Hematopoietic multipotent progenitor cell treated with erythropoietin and hydrocortisone succinate and interleukin-3 and kit ligand, for 17 days (in vitro differentiated cells): ENCODE data around the gene KIF7.
"Not testable (repeated sequence)": the region's sequence is repeated elsewhere in the genome, so short reads cannot be mapped to it uniquely, and the experiment has no call there.

Source experiments
- DNase-seq: peaks from one replicate; pipeline ENCODE4 v3.0.0-alpha.2; 2015; ENCODE audit warnings: low spot score

Gene KIF7, protein sequence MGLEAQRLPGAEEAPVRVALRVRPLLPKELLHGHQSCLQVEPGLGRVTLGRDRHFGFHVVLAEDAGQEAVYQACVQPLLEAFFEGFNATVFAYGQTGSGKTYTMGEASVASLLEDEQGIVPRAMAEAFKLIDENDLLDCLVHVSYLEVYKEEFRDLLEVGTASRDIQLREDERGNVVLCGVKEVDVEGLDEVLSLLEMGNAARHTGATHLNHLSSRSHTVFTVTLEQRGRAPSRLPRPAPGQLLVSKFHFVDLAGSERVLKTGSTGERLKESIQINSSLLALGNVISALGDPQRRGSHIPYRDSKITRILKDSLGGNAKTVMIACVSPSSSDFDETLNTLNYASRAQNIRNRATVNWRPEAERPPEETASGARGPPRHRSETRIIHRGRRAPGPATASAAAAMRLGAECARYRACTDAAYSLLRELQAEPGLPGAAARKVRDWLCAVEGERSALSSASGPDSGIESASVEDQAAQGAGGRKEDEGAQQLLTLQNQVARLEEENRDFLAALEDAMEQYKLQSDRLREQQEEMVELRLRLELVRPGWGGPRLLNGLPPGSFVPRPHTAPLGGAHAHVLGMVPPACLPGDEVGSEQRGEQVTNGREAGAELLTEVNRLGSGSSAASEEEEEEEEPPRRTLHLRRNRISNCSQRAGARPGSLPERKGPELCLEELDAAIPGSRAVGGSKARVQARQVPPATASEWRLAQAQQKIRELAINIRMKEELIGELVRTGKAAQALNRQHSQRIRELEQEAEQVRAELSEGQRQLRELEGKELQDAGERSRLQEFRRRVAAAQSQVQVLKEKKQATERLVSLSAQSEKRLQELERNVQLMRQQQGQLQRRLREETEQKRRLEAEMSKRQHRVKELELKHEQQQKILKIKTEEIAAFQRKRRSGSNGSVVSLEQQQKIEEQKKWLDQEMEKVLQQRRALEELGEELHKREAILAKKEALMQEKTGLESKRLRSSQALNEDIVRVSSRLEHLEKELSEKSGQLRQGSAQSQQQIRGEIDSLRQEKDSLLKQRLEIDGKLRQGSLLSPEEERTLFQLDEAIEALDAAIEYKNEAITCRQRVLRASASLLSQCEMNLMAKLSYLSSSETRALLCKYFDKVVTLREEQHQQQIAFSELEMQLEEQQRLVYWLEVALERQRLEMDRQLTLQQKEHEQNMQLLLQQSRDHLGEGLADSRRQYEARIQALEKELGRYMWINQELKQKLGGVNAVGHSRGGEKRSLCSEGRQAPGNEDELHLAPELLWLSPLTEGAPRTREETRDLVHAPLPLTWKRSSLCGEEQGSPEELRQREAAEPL (N-terminal part only)

DNA sequence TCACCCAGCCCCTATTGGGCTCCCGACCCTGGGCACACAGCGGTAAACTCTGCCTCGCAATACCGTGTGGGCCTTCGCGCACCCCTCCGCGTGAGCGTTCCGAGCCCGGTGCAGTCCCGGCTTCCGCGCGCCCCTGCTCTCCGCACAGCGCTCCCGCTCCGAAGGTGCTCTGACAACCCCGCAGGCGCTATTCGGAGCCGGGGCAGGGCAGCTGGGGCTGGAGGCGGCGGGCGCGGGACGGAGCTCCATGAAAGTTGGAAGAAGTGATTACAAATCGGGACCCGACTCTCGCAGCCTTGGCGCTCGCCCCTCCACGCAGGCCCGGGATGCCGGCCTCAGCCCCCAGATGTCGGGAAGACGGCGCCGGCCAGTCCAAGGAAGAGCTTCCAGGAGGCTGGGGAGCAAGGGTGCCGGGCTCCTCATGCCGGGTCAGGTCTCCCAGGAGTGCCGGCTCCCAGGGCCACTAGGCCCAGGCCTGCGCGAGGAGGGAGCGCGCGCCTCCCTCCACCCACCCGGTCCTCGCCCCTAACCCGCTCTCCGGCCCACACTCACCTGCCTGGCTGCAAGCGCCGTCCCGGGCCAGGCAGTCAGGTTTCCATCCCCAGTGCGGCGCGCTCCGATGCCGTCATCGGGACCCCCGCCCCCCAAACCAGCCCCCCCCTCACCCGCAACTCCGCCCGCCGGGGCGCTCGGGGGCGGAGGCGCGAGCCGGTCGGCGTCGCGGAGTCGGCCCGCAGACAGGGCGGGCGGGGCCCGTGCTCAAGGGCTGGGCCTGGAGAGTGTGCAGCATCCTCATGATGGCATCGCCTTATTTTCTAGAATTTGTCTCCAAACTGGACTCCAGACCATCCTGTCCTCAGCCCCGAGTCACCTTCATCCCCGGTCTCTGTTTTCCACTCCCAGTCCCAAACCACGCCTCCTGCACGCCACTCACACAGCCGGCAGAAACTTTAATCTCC lies at the start of gene KIF7:
Gene KIF7 (minus strand): TSS at position 621 of the 959 bp plus-strand sequence. CDS start 2,537 bp downstream, outside the sequence.
- no peak for DNase-seq

DNA sequence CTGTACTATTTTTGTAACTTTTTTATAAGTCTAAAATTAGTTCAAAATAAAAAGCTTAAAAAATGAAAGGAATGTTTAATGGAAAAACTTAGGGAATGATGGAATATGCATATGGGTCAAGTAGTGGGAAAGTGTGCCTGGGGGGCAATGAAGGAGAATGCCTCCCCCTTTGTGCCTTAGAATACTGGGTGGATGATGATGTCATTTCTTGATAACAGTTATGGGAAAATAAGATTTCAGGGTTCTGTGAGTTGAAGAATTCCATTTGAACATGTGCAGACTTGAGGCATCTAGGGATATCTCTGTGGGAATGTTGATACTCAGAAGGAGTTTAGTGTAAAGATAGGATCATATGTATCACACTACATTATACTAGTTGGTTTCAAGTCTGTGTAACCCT lies 49.1 kb upstream of the KIF7 start:
- DNase-seq: no peak

DNA sequence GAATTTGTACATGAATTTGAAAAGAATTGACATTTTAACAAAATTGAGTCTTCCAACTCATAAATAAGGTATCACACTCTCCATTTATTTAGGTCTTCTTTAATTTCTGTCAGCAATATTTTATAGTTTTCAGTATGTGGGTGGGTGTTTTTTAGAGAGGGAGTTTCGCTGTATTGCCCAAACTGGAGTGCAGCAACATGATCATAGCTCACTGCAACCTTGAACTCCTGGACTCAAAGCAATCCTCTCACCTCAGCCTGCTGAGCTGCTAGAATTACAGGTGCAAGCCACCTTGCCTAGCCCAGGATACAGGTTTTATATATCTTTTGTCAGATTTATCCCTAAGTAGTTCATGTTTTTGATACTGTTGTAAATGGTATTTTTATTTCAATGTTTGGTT lies 39.9 kb upstream of the KIF7 start:
- DNase-seq: no peak

DNA sequence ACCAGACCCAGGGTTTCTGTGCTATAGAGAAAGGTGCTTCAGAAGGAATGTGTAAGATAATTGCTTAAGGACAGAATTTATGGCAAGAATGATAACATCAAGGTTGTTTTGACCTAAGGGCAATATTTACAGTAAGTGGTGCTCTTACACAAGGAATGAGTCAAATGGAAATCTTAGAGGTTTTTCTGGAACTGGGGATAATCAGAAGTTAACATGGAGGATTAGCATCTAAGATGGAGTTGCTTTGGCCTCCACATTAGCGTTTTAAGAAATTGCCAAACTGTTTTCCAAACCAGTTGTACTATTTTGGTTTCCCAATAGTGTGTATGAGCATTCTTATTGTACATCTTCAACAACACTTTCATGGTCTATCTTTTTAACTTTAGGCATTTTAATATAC lies 38.4 kb upstream of the KIF7 start:
- DNase-seq: no peak

DNA sequence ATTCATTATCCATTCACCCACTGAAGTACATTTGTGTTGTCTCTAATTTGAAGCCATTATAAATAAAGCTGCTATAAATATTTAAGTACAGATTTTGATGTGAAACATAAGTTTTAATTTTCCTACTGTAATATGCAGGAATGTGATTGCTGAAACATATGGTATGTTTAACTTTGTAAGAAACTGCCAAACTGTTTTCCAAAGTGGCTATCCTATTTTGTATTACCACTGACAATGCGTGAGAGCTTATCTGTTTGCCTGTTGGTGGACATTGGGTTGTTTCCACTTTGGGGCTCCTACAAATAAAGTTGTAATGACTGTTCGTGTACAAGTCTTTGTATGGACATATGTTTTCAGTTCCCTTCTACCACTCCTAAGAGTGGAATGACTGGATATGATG lies 37.8 kb upstream of the KIF7 start:
- DNase-seq: no peak

DNA sequence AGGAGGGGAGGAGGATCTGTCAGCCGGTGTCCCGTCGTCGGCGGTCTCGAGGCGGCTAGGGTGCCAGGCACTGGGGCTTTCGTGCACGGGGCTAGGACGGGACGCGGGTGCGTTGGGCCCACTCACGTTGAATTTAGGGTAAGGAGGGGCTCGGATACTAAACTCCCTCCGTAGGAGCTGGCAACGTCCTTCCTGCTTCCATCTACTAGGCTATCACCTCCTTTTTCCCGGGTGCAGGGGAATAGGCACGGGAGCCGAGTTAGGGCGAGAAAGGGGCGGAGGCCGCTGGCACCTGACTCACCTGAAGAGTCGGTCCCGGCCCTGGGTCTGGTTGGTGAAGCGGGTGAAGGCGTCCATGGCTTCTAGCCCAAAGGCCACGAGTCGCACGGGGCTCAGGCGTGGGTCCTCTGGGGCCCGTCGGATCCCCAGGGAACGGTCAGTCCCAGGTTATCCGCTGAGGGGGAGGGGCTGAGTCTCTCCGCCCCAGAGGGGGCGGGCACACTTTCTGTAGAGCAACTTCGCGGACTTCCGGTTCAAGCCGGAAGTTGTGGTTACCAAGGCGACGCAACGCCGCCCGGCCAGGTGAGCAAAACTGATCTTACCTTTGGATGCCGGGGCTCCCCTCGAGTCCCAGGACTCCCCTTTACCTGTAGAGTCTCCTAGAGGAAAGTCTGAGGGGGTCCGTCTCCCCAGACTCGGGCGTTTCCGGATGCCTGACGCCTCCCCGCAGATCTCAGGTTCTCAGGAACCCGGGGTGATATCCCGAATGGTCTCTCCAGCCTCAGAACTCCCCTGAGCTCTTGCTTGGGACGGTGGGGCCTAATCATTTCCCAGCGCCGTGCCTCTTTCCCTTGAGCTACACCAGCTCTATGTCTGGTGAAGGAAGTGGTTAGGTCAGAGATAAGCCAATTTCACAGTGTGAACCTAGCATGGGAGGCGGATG lies 35.3 kb upstream of the KIF7 start, which contains the start of the genes PEX11A and WDR93:
Gene PEX11A (minus strand): TSS at position 479 of the 943 bp plus-strand sequence. CDS start 122 bp downstream, at position 357.
Gene WDR93 (plus strand): TSS at position 536 of the 943 bp plus-strand sequence. CDS start 10,936 bp downstream, outside the sequence.
- DNase-seq: peak; percentile 56

DNA sequence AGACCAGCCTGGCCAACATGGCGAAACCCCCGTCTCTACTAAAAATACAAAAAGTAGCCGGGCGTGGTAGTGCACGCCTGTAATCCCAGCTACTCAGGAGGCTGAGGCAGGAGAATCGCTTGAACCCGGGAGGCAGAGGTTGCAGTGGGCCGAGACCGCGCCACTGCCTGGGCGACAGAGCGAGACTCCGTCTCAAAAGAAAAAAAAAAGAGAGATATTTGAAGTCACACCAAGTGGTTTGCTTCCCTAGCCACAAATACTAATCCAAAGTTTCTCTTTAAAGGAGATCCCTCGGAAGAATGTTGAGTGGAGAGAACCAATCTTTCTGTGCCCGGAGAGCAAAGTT lies 34.6 kb upstream of the KIF7 start:
- not testable (repeated sequence) for DNase-seq

DNA sequence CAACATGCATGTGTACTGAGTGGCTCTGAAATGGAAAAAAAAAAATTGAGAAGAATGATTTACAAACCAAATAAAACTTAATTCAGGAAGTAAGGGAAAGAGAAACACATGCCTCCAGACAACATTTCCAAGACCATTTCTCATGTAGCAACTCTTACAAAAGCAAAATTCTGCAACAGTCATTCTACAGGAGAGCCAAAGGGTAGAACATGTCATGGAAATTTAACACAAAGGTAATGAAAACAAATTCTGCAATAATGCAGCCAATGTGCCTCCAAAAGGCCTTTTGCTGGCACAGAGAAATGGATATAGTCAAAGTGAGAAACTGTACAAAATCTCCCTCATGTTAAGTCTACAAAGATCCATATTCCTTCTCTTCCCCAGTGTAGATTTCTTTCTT lies 31.3 kb upstream of the KIF7 start:
- no peak for DNase-seq

DNA sequence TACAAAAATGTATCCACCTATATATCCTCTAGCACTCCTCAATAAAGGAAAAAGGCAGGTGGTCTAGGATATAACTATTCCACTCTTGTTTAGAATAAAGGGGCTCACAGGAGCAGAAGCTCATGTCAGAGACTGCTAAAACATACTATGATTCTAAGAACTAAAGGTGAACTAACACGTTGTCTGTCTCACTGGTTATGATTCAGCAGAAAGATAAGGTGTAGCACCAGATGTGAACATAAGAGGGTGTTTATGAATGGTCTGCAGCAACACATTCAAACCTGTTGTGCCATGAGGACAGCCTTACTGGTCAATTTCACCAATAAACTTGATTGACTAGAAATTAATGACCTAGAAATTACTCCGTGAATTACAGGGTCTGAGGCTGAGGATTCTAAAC lies 30.7 kb upstream of the KIF7 start:
- DNase-seq: no peak

DNA sequence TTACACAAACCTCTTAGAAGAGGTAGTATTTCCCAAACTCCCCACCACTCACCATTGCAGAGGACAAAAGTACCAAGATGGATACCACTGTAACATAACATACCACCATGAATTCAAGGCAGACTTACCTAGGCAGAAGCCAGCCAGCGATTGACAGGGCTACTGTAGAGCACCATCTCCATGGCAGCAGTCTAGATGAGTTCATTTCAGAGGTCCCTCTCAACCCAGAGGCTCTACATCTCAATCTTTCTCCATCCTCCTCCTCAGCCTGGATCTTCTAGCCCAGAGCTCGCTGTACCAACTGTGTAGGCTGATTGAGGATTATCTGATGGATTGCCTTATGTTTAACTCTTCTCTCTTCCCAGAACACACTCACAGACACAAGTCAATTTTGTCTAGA lies 25.9 kb upstream of the KIF7 start:
- no peak for DNase-seq

DNA sequence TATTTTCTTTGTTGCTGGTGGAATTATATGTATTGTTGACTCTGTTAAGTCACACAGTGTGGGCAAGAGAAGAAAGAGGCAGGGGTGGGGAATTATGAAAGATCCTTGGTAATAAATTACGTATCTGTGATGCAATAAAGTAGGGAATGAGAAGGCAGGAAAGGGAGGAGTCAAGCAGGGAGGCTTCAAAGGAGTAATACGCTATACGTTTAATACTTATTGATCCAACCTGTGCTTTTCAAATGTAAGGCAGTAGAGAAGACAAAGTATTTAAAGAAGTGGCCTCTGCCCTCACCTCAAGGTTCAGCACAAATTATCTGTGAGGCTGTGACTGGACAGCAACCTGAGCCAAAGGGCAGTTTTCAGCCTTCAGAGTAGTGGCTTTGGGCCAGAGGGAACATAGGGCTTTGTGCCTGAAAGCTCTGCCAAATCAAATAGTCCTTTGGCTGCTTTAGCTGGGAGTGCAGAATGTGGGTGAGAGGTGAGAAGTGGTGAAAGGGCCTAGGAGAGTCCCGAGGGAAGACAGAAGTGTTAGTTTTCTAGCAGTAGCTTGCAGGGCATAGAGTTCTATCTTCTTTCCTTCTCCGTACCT lies 25.1 kb upstream of the KIF7 start:
- DNase-seq: no peak

DNA sequence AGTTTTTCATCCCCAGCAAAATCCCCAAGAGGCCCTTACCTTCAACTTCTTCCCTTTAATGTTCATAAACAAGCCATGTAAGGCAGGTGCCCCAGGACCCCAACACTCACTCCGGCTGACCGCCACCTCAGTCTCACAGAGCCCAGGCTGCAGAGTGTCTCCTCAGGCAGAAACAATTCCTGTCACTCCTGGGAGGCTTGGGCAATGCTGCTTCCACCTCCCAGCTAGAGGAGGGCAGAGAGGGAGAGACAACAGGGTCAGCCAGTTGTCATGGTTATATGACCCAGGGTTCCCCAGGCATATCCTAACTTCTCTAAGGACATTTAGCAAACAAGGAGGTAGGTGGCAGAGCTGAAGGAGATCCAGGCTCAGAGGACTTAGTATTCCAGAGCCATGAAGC lies 23.9 kb upstream of the KIF7 start, which contains the start of gene PLIN1:
Gene PLIN1 (minus strand): TSS at position 156 of the 400 bp plus-strand sequence. CDS start 1,878 bp downstream, outside the sequence.
- DNase-seq: no peak

DNA sequence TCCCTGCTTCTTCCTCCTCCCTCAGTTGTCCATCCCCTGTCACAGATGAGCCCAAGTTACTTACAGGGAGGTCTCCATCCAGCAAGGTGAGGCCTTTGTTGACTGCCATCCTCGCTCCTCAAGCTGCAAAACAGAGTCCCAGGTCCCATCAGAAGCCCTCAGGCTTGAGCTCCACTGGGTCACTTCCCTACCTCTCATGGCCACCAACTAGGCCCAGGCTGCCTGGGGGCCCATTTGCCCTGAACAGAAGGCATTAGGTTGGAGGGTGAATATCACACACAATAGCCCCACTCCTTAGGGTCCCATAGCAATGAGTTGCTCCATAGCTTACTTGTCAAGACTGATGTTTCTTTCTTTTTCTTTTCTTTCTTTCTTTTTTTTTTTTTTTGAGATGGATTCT lies 22.1 kb upstream of the KIF7 start:
- DNase-seq: no peak

DNA sequence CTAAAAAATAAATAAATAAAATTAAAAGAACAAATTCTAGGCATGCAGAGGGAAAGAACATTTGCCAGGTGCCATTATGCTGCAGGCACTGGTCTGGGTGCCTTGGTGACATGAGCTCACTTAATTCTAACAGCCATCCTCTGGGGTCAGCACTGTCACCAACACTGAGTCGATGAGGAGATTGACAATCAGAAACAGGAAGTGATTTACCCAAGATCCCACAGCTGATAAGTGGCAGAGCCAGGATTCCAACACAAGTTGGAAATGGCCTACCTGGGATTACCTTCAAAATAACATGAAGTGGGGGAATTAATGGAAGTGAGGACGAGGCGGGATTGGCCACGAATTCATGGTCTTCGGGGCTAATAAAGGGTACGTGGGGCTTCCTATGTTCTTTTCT lies 20.3 kb upstream of the KIF7 start:
- no peak for DNase-seq

DNA sequence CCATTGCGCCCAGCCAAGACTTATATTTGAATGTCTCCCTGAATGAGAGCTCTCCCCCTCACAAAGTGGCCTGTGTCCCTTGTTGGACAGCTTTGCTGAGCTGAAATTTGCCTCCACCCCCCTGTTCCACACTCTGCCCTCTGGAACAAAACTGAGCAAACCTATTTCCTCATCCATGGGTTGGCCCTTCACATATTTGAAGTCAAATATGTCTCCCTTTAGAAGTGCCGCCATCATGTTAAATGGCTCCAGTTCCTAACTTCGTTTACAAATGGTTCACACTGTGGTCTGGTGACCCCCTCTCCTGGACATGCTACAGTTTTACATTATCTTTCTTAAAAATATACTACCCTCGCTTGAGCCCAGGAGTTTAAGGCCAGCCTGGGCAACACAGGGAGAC lies 19.3 kb upstream of the KIF7 start:
- no peak for DNase-seq

DNA sequence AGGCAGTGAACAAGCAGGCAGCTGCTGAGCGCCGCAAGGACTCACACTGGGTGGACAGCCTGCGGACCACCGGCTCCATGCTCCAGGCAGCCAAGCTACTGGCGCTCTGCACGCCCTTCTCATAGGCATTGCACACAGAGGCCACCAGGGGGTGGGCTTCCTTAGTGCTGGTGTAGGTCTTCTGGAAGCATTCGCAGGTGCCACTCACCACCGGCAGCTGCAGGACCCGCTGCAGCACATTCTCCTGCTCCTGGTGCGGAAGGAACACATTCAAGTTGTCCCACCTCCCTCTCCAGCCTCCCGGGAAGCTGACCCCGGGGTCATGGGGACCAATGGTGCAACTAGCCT lies 17.9 kb upstream of the KIF7 start:
- DNase-seq: no peak

DNA sequence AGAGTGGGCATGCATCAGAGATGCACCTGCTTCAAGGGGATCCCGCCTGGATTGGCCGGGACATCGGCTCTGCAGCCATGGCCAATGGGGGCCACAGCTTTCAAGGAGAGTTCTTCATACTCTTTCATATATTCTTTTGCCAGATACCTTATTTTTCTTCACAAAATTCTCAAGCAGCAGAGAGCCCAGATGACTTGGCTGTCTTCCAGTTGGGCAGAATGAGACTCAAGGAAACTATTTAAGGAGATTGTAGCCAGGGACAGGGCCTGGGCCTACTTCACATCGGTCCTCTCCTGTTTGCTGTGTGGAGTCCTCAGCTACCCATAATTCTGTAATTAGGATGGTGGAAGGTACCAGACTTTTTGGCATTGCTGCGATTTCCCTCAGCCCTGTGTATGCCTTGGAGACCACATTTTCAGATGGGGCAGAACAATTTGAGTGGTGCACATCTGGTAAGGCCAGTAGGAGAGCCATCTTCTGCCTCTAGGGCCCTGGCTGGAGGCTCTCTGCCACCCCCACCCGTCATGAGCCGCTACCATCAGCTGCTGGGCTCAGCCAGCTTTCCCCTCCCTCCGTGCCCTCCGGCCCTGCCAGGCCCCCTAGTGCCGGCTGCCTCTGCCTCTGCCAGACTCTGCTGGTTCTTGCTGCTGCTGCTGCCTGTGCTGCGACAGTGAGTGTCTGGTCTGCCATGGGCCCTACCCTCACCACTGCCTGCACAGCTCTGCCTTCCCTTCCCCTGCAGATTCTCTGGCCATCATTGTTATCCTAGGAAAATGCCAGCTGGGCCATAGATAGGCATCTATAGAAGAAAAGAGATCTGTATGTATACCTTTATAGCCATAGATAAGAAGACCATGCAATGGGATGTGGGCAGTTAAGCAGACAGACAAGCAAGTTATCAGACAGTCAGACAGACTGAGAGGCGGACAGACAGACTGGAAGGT lies 17.2 kb upstream of the KIF7 start:
- DNase-seq: no peak

DNA sequence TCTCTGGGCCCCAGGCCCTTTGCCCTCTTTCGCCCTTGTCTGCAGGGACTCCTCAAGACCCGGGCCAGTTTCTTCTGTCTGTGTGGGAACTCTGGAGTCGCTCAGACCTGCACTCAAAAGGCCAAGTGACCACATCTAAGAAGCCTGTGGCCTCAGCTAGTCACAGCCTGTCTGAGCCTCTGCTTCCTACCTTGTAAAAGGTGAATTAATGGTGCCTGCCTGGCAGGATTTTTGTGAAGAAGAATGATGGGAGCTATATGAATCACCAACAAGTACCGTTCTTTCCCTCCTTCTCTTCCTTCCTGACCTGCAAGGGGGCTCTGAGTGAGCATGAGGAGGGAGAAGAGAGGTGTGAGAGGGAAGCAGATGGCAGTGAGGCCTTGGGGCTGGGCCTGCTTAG lies 16.4 kb upstream of the KIF7 start:
- DNase-seq: no peak
